Activated T-cell treated with anti-CD3 and anti-CD28 coated beads for 1 hour (primary cell): ENCODE measurements around the gene CCDC9.
"Not testable (repeated sequence)": the region's sequence is repeated elsewhere in the genome, so short reads cannot be mapped to it uniquely, and the experiment has no call there.

Experiments
- DNase-seq: peaks from one replicate; pipeline ENCODE4 v3.0.0-alpha.2; 2020; ENCODE audit warnings: low read depth

CCDC9 gene

GRCh38 chr19:47261946-47262793 lies 5.8 kb downstream of the CCDC9 start:
- not testable (repeated sequence) for DNase-seq

- DNase-seq: no peak
Observed at GRCh38 chr19:47264629-47265028, 8.3 kb downstream of the CCDC9 start.

DNA sequence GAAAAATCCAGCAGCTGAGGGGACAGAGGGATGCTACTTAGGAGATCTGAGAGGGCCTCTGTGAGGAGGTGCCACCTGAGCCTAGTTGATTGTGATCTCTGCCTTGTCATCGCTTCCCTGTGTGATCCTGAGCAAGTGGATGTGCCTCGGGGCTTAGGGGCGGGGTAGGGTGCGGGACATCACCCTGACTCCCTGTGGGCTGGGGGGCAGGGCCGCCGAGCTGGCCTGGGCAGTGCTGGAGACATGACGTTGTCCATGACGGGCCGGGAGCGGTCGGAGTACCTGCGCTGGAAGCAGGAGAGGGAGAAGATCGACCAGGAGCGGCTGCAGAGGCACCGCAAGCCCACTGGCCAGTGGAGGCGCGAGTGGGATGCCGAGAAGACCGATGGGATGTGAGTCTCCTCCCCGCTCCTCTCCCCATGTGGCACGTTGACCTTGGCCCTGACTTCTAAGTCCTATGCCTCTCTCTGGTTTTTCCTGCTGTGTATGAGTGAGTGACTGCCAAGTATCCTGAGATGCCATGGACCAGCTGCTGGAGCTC lies 10.1 kb downstream of the CCDC9 start:
- DNase-seq: no peak

GRCh38 chr19:47267350-47267759 lies 11.0 kb downstream of the CCDC9 start:
- DNase-seq: no peak

DNA sequence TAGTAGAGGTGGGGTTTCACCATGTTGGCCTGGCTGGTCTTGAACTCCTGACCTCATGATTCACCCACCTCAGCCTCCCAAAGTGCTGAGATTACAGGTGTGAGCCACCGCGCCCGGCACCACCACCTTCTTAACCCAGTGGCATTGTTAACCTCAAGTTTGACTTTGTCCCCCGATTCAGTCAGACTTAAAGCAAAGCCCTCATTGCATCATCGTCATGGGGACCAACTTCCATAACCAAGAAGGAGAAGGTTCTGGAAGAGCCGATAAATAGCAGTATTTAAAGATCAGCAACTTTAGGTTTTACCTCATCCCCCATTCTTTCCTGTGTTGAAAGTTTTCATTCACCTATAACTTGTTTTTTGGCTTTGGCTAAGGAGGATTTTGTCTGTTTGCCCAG lies 11.7 kb downstream of the CCDC9 start:
- DNase-seq: no peak

DNA sequence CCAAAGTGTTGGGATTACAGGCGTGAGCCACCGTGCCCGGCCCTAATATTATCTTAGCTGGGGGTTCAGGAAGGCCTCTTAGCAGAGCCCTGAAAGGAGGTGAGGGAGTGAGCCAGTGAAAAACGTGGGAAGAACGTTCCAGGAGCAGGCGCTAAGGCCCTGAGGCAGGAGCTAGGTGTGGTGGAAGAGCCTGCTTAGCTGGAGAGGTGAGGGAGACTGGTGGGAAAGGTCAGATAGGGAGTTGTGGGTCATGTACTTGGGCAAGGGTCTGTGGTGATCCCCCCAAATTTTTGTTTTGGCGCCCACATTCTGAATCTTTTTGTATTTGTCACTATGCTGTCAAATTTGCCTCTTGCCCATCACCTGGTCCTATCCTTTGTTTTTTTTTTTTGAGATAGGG lies 13.3 kb downstream of the CCDC9 start:
- no peak for DNase-seq

- no peak for DNase-seq
Observed at GRCh38 chr19:47270408-47270807, 14.1 kb downstream of the CCDC9 start.

DNA sequence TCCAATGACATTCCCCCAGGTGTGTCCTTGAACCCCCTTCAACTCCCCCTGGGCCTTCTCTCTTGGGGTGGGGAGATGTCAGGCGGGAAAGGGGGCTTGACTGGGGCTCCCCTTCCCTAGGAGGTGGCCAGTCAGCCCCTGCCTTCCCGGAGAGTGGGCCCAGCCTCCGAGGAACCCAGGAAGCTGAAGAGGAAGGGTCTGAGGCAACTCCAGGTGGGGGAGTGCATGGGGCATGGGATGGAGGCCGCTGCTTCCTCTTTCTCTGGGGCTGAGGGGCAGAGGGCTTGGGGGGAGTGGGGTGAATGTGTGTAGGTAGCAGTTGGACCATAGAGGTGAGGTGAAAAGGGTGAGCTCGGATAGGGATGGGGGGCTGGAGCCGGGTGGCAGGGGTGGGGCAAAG lies 15.6 kb downstream of the CCDC9 start:
- no peak for DNase-seq

DNA sequence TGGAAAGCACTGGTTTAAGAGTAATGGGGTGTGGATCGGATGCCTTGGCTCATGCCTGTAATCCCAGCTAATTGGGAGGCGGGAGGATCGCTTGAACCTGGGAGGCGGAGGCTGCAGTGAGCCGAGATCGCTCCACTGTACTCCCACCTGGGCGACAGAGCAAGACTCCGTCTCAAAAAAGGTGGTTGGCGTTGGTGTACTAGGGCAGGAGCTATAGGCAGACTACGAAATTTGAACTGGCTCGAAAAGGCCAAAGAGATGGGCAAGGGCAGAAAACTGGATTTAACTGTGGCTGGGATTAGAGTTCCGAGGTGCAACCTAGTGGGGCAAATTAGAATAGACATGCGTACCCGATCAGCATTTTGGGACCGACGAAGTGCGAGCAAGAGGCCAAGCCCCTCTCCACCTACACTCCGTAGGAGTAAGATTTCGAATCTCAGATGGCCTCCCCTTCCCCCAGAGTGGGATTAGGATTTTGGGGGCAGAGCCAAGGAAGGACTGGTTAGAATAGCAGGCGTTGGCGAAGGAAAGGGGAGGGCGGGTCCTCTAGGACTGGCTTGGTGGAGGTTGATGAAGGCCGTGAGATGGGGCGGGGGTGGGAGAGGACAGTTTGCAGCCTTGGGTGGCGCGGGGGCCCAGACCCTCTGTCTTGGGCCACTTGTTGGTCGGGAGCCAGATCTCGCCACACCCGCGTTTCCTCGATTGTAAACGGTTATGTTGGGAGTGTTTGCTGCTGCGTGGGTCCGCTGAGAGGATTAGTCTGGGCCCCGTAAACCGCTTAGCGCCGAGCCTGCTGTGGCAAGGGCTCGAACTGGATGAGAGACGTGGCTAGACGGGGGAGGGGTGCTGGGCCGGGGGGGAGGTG lies 16.4 kb downstream of the CCDC9 start:
- DNase-seq: peak; percentile 39

DNA sequence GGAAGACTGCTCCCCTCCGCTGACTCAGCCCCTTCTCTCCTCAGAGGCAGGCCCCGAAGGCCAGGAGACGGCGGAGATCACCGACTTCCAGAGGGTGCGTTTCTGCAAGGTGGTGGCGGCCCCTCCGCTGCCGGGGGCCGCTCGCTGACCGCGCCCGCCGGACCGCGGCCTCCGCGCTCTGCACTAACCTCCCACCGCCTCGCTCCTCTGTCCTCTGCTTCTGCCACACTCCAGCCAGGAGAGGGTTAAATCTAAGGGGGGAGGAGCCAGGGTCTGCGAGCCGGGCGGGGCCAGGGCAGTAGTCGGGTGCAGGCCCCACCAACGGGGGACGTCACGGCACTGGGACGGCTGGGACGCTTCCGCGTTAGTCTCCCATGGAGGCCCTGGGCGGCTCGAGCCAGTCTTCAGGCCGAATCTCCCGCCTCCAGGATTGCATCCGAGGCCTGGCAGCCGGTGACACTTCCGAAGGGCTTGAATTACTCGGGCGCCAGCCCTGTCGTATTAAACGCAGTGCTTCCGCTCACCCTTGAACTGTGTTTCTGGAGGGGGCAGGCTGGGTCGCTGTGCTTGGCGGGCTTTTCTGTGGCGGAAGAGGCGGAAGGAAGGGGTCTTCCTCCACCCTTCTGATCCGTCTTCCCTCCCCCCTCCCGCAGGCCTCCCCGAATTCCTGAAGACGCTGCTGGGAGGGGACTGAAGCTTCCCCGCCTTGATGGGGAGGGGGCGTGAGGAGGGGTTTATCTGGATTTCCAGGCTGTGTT lies 17.2 kb downstream of the CCDC9 start:
- peak; percentile 85 for DNase-seq

- DNase-seq: peak; percentile 100
Observed at GRCh38 chr19:47274071-47274890, 18.0 kb downstream of the CCDC9 start, which contains the start of gene INAFM1. Gene INAFM1 (plus strand): TSS chr19:47274885. CDS start chr19:47274920, 35 bp downstream.

DNA sequence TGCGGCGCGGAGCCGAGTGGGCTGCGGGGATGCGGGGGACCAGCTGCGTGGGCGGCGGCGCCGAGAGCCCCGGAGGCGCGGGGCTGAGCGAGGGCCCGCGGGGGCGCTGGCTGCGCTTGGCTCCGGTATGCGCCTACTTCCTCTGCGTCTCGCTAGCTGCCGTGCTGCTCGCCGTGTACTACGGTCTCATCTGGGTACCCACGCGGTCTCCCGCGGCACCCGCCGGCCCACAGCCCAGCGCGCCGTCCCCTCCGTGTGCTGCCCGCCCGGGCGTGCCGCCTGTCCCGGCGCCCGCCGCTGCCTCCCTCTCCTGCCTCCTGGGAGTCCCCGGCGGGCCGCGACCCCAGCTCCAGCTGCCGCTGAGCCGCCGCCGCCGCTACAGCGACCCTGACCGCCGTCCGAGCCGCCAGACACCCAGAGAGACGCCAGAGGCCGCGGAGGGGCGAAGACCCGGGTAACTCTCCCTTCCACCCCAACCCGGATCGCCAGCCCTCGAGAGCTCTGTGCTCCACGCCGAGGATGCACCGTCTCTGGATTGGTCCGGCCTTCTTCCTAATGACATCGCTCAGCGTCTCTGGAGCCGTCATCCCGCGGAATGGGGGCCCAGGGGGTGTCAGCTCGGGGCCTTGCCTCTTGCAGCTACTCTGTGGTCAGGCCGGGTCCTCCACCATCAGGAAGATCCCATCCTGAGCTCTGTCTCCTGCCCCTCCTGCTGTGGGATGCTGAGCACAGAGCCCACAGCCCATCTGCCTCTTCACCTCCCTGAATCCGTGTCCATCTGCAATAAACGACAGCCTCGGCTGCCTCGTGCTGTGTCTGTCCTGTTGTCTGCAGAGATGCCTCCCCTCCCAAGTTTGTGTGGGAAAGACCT lies 18.8 kb downstream of the CCDC9 start:
- DNase-seq: peak; percentile 8

DNA sequence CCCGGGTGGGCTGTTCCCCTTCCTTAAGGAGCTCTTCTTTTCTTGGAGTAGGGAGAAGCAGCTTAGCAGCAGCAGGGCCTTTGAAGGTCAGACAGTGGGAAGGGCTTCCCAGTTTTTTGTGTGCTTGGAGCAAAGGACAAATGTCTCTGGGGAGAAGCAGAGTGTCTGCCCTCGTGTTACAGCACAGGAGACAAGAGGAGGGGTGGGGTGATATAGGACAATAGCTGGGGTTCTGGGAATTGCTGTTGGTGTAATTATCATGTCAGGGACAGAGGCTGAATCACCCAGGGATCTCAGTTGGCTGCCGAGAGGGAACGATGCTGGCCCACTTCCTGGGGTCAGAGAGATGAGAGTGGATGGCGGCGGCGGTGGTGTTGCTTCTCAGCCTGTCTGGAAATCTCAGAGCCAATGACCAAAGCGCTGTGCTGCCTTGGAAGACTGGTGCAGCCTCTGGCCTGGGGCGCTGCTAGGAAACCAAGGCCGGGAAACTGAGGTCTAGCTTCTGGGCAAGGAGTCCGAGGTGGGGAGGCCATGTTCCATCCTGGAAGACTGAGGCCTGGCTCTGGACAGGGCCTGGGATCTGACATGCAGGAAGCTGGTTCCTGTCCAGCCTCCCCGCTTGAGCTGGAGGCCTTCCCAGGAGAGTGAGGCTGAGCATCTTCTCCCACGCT lies 19.6 kb downstream of the CCDC9 start:
- no peak for DNase-seq

- DNase-seq: not testable (repeated sequence)
Observed at GRCh38 chr19:47276513-47276912, 20.2 kb downstream of the CCDC9 start.

- peak; percentile 44 for DNase-seq
Observed at GRCh38 chr19:47280183-47280797, 24.0 kb downstream of the CCDC9 start.

- no peak for DNase-seq
Observed at GRCh38 chr19:47283405-47284059, 27.2 kb downstream of the CCDC9 start.

GRCh38 chr19:47284324-47284899 lies 28.1 kb downstream of the CCDC9 start:
- DNase-seq: peak; percentile 35

DNA sequence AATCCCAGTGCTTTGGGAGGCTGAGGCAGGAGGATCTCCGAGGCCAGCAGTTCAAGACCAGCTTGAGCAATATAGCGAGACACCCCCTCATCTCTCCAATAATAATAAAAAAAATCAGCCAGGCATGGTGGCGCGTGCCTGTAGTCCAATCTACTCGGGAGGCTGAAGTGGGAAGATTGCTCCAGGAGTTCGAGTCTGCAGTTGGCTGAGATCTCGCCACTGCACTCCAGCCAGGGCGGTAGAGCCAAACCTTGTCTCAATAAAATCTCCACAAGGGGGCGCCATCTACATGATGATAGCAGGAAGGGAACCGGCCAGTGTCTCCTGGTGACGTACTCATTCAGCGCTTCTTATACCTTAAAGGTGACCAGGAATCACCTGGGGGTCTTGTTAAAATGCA lies 39.7 kb downstream of the CCDC9 start:
- peak; percentile 67 for DNase-seq
